ENCODE data around the gene IGFBP6. TPM values are rescaled to one million over a fixed set of nuclear protein-coding genes. Genes with fewer than 3 reads are reported as not detected.

The IGFBP6 gene
- total RNA-seq, 1 donor from 2014 or later: 81.6 TPM

DNA sequence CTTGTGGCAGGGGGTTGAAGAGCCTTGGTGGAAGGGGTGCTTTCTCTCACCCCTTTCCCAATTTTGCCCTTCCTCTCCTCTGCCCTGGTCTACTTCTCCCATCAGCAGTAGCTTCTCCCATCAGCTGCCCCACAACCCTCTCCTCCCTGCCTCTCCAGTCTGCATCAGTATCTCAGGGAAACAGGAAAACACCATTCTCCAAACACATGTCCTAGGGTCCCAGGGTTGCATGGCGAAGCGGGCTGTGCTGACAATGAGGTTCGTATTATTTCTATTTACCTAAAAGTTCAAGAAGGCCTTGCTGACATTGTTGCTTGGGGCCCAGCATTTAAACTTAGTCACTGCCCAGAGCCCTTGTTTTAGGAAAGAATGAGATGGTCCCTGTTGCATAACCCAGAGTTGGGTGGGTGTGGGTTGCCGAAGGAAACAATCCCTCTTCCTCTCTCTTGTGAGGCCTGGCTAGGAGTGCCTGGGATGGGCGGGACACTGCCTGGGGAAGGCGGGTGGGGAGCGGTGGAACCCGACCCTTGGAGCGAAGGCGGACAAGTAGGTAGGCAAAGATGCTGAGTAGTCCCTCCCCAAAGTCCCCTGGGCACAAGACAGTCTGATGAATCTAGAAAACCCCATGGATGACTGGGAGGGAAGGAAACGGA lies 1.3 kb upstream of the IGFBP6 start:
- H3K4me3 ChIP-seq (ENCODE audit: low read depth, low read length): no peak overlapping the region
- FAIRE-seq: no peak

DNA sequence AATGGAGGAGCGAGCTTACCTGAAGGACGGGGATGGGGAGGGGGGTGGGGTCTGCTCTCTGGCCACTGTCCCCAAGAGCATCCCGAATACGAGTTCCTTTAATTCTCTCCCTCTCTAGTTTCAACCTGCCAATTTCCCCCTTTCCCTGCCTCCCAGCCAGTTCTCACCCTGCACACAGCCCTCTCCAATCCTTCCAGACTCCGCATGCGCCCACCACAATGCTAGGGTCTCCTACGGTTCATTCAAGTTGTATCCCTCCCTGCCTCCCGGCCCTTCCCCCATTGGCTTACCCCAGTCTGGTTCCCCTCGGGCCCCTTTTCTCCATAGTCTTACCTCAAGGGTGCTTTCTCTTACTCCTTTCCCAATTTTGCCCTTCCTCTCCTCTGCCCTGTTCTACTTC lies 708 bp upstream of the IGFBP6 start:
- TF ChIP-seq, protein P1, sequence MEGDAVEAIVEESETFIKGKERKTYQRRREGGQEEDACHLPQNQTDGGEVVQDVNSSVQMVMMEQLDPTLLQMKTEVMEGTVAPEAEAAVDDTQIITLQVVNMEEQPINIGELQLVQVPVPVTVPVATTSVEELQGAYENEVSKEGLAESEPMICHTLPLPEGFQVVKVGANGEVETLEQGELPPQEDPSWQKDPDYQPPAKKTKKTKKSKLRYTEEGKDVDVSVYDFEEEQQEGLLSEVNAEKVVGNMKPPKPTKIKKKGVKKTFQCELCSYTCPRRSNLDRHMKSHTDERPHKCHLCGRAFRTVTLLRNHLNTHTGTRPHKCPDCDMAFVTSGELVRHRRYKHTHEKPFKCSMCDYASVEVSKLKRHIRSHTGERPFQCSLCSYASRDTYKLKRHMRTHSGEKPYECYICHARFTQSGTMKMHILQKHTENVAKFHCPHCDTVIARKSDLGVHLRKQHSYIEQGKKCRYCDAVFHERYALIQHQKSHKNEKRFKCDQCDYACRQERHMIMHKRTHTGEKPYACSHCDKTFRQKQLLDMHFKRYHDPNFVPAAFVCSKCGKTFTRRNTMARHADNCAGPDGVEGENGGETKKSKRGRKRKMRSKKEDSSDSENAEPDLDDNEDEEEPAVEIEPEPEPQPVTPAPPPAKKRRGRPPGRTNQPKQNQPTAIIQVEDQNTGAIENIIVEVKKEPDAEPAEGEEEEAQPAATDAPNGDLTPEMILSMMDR (IDR thresholded peaks at IDR 0.05; ENCODE audit: insufficient read depth, low read length, severe bottlenecking): no peak
- Histone ChIP-seq H3K4me3 (ENCODE audit: low read depth, low read length) (no peak overlapping the region), H3K27me3 (ENCODE audit: control insufficient read depth, insufficient read depth, low read length) (no peaks in the 10 kb centered on the region), H3K36me3 (ENCODE audit: control insufficient read depth, insufficient read depth, low read length) (no peaks in the 10 kb centered on the region)
- FAIRE-seq (no peak), DNase-seq (ENCODE audit: low read depth) (no peak)

More for the DNA sequence above, 1.3 kb upstream of the IGFBP6 start:
- TF ChIP-seq, protein P1 (IDR thresholded peaks at IDR 0.05; ENCODE audit: insufficient read depth, low read length, severe bottlenecking): no peak
- H3K27me3 ChIP-seq (ENCODE audit: control insufficient read depth, insufficient read depth, low read length): no peaks in the 10 kb centered on the region
- no peaks in the 10 kb centered on the region for H3K36me3 ChIP-seq (ENCODE audit: control insufficient read depth, insufficient read depth, low read length)
- DNase-seq (ENCODE audit: low read depth): peak; percentile 56

DNA sequence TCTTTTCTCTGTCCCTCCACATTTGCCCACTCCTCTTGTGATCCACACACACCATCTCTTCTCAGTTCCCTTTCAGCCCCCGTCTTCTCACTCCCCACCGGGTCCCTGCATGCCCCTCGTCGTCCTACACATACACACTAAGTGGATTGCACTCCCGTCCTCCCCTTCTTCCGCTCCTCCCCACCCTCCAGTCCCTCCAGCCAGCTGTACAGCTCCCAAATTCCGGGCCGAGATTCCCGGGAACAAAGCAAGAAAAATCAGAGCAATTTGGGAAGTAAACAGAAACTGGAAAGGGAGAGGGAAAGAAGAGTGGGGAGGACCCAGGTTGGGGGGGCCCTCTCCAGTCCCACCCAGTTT lies 282 bp upstream of the IGFBP6 start:
- TF ChIP-seq, protein P1 (IDR thresholded peaks at IDR 0.05; ENCODE audit: insufficient read depth, low read length, severe bottlenecking): no peak
- DNase-seq (ENCODE audit: low read depth): no peak
- FAIRE-seq: no peak
- peak overlapping the region; percentile 41 for H3K4me3 ChIP-seq (ENCODE audit: low read depth, low read length)
- no peaks in the 10 kb centered on the region for H3K36me3 ChIP-seq (ENCODE audit: control insufficient read depth, insufficient read depth, low read length)
- H3K27me3 ChIP-seq (ENCODE audit: control insufficient read depth, insufficient read depth, low read length): no peaks in the 10 kb centered on the region

DNA sequence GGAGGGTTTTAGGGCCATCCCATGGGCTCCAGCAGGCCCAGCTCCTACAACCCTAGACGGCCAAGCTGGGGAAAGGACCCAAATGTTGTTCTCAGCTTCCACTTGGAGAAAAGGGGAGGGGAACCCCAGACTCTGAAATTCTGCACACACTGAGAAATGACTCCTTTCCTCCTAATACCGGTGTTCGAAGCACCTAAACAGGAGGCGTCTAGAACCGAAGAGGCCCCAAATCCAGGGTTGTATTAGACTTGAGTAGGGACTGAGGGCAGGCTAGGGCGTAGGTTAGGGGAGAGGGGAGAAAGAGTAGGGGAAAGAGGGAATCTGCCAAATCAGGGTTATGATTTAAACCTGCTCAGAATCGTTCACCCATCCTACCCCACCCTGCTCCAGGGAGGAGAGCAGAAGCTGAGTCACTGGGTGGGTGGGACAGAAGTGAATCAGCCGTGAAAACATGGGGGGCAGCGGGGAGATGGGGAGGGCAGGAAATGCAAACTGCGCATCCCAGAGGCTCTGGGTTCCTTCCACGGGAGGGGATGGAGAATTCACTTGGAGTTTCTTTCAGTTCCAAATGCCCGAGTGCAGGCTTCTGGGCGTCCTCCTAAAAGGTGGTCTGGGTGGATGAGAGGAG lies 1.0 kb downstream of the IGFBP6 start:
- Histone ChIP-seq H3K36me3 (ENCODE audit: control insufficient read depth, insufficient read depth, low read length) (no peaks in the 10 kb centered on the region), H3K27me3 (ENCODE audit: control insufficient read depth, insufficient read depth, low read length) (no peaks in the 10 kb centered on the region), H3K4me3 (ENCODE audit: low read depth, low read length) (peak overlapping the region; percentile 41)
- DNase-seq (ENCODE audit: low read depth): peak; percentile 79
- TF ChIP-seq, protein P1 (IDR thresholded peaks at IDR 0.05; ENCODE audit: insufficient read depth, low read length, severe bottlenecking): no peak
- FAIRE-seq: no peak

DNA sequence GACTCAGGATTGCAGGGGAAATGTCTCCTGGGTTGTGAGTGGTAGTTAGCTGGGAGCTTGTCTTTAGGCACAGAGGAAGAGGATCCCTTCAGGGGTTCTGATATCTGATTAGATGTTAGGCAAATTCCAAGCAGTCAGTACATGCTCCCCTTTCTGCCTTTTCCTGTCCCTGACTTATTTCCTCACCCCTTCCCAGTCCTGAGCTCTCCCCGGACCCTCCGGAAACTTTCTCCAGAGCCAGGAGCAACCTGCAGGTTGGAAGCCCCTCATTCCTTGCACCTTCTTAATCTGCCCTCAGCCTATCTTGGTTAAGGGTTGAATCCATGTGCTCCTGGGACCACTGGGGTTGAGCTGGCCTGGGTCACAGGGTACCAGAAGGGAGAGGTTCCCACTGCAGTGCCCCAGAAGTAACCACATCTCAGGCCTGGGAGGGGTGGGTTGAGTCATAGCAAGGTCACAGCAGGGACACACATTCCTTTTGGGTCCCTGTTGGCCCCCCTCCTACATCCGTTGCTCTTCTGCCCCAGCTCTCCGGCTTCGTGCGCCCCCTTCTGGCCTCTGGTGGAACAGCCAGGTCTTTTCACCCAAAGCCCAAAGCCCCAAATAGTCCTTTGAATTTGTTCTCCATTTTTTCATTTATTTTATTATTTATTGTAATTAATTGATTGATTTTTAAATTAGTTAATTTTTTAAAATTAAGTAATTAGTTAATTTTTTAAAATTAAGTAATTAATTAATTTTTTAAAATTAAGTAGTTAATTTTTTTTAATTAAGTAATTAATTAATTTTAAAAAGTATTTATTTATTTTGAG lies 1.8 kb downstream of the IGFBP6 start:
- Histone ChIP-seq H3K4me3 (ENCODE audit: low read depth, low read length) (no peak overlapping the region), H3K36me3 (ENCODE audit: control insufficient read depth, insufficient read depth, low read length) (no peaks in the 10 kb centered on the region), H3K27me3 (ENCODE audit: control insufficient read depth, insufficient read depth, low read length) (no peaks in the 10 kb centered on the region)
- FAIRE-seq (no peak), DNase-seq (ENCODE audit: low read depth) (peak; percentile 80)
- TF ChIP-seq, protein P1 (IDR thresholded peaks at IDR 0.05; ENCODE audit: insufficient read depth, low read length, severe bottlenecking): peak; percentile 85

Data from bronchial epithelial cell (primary cell).